GM19372 (cell line): ENCODE data around the gene FHOD3.

Experiments
- ATAC-seq: cut with Tn5 transposase; IDR thresholded peaks from one replicate; pipeline ENCODE4 v1.9.1; 2021; ENCODE audit warnings: mild to moderate bottlenecking, low read depth, moderate library complexity; ENCODE audit not compliant: unreplicated experiment

FHOD3 gene

GRCh38 chr18:36578871-36579710 lies 281.6 kb downstream of the FHOD3 start:
- no peak for ATAC-seq

GRCh38 chr18:36580266-36580665 lies 282.8 kb downstream of the FHOD3 start:
- ATAC-seq, result no peak

- no peak for ATAC-seq
These were observed 283.6 kb downstream of the FHOD3 start for GRCh38 chr18:36580874-36581750.

GRCh38 chr18:36582988-36583745 lies 285.7 kb downstream of the FHOD3 start:
- no peak for ATAC-seq

GRCh38 chr18:36589857-36590543 lies 292.5 kb downstream of the FHOD3 start:
- ATAC-seq, result no peak

GRCh38 chr18:36590621-36591580 lies 293.4 kb downstream of the FHOD3 start:
- no peak for ATAC-seq

- no peak for ATAC-seq
These were observed 294.8 kb downstream of the FHOD3 start for GRCh38 chr18:36592282-36592681.

GRCh38 chr18:36593001-36593400 lies 295.5 kb downstream of the FHOD3 start:
- ATAC-seq, result no peak

- ATAC-seq, result no peak
These were observed 296.1 kb downstream of the FHOD3 start for GRCh38 chr18:36593641-36594040.

- no peak for ATAC-seq
These were observed 297.1 kb downstream of the FHOD3 start for GRCh38 chr18:36594621-36595020.

GRCh38 chr18:36595046-36595817 lies 297.7 kb downstream of the FHOD3 start:
- no peak for ATAC-seq

- ATAC-seq, result no peak
These were observed 298.3 kb downstream of the FHOD3 start for GRCh38 chr18:36595818-36596215.

GRCh38 chr18:36597636-36598035 lies 300.1 kb downstream of the FHOD3 start:
- ATAC-seq, result no peak

GRCh38 chr18:36600548-36600947 lies 303.0 kb downstream of the FHOD3 start:
- ATAC-seq, result no peak

- ATAC-seq, result no peak
These were observed 303.8 kb downstream of the FHOD3 start for GRCh38 chr18:36601316-36601715.

- no peak for ATAC-seq
These were observed 304.6 kb downstream of the FHOD3 start for GRCh38 chr18:36602071-36602470.

- ATAC-seq, result no peak
These were observed 305.1 kb downstream of the FHOD3 start for GRCh38 chr18:36602620-36603019.

- ATAC-seq, result no peak
These were observed 310.6 kb downstream of the FHOD3 start for GRCh38 chr18:36608107-36608506.
